Mesothelial cell of epicardium (in vitro differentiated cells): Measurements from ENCODE around the gene XPO1. TPM values are rescaled to one million over a fixed set of nuclear protein-coding genes. Genes with fewer than 3 reads are reported as not detected.
"Not testable (repeated sequence)": the region's sequence is repeated elsewhere in the genome, so short reads cannot be mapped to it uniquely, and the experiment has no call there.

Experiments
- DNase-seq, 2 experiments: peaks; one replicate each; pipeline ENCODE4 v3.0.0; 2021; ENCODE audit warnings: low spot score in 2 of 2; ENCODE audit not compliant: unreplicated experiment in 2 of 2
- H3K27ac Mint-ChIP-seq: 2 replicates; pipeline ENCODE4 v1.8.0; 2021; ENCODE audit warnings: mixed read lengths
- H3K27me3 Mint-ChIP-seq: 2 replicates; pipeline ENCODE4 v1.8.0; 2021; ENCODE audit warnings: low read depth, mixed read lengths
- H3K36me3 Mint-ChIP-seq: 2 replicates; pipeline ENCODE4 v1.8.0; 2021; ENCODE audit warnings: mixed read lengths
- H3K4me1 Mint-ChIP-seq: 2 replicates; pipeline ENCODE4 v1.8.0; 2021; ENCODE audit warnings: mixed read lengths
- H3K4me3 Mint-ChIP-seq: 2 replicates; pipeline ENCODE4 v1.8.0; 2021; ENCODE audit warnings: mild to moderate bottlenecking, moderate library complexity, mixed read lengths
- H3K9me3 Mint-ChIP-seq: 2 replicates; pipeline ENCODE4 v1.8.0; 2021; ENCODE audit warnings: mixed read lengths
- total RNA-seq: library from RNA; stranded (reverse); gene quantifications from 3 replicates; pipeline ENCODE4 v1.2.1, GENCODE V29; 2021
- TF ChIP-seq, protein P1 (sequence below): fragments of 200-600 bp; sonication (generic); IDR thresholded peaks from one replicate; pipeline ENCODE4 v1.5.0; 2021; ENCODE audit warnings: antibody characterized with exemption; ENCODE audit not compliant: unreplicated experiment

Gene XPO1
- total RNA-seq, 1 donor from 2014 or later = 219 TPM

- TF ChIP-seq, protein P1, sequence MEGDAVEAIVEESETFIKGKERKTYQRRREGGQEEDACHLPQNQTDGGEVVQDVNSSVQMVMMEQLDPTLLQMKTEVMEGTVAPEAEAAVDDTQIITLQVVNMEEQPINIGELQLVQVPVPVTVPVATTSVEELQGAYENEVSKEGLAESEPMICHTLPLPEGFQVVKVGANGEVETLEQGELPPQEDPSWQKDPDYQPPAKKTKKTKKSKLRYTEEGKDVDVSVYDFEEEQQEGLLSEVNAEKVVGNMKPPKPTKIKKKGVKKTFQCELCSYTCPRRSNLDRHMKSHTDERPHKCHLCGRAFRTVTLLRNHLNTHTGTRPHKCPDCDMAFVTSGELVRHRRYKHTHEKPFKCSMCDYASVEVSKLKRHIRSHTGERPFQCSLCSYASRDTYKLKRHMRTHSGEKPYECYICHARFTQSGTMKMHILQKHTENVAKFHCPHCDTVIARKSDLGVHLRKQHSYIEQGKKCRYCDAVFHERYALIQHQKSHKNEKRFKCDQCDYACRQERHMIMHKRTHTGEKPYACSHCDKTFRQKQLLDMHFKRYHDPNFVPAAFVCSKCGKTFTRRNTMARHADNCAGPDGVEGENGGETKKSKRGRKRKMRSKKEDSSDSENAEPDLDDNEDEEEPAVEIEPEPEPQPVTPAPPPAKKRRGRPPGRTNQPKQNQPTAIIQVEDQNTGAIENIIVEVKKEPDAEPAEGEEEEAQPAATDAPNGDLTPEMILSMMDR = no peak
- no peaks in the 10 kb centered on the region for H3K9me3 Mint-ChIP-seq
- no peak overlapping the region for H3K4me3 Mint-ChIP-seq
- H3K36me3 Mint-ChIP-seq = peaks cover 15% of the 10 kb centered on the region
- H3K27me3 Mint-ChIP-seq = no peaks in the 10 kb centered on the region
- peaks cover 2% of the 10 kb centered on the region for H3K4me1 Mint-ChIP-seq
- peak overlapping the region; percentile 28 for H3K27ac Mint-ChIP-seq
- no peak for DNase-seq
These were observed 81.9 kb downstream of the XPO1 start for GRCh38 chr2:61456070-61456745.

DNA sequence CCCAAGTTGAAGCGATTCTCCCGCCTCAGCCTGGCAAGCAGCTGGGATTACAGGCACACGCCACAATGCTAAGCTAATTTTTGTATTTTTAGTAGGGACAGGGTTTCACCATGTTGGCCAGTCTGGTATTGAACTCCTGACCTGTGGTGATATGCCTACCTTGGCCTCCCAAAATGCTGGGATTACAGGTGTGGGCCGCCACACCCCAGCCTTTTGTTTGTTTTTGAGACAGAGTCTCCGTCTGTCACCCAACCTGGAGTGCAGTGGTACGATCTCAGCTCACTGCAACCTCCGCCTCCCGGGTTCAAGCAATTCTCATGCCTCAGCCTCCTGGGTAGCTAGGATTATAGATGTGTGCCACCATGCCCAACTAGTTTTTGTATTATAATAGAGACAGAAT is 83.2 kb downstream of the XPO1 start:
- not testable (repeated sequence) for H3K27me3 Mint-ChIP-seq, H3K27ac Mint-ChIP-seq

DNA sequence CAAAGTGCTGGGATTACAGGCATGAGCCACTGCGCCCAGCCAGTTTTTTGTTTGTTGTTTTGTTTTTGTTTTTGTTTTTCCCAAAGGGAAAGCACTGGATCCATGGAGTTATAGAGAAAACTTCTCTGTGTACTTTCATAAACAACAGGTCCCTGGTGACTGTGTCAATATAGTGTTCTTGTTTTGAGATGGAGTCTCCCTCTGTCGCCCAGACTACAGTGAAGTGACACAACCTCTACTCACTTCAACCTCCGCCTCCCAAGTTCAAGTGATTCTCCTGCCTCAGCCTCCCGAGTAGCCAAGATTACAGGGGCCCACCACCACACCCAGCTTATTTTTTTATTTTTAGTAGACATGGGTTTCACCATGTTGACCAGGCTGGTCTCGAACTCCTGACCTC is 83.8 kb downstream of the XPO1 start:
- Mint-ChIP-seq H3K4me3 (no peak overlapping the region), H3K27me3 (no peaks in the 10 kb centered on the region), H3K4me1 (peaks cover 2% of the 10 kb centered on the region), H3K36me3 (peaks cover 22% of the 10 kb centered on the region), H3K27ac (no peak overlapping the region), H3K9me3 (peaks cover 10% of the 10 kb centered on the region)
- DNase-seq = no peak
- TF ChIP-seq, protein P1 = no peak

More for the DNA sequence above, 83.2 kb downstream of the XPO1 start:
- H3K9me3 Mint-ChIP-seq, DNase-seq, H3K4me1 Mint-ChIP-seq, H3K4me3 Mint-ChIP-seq: not testable (repeated sequence)
- peaks cover 20% of the 10 kb centered on the region for H3K36me3 Mint-ChIP-seq

- TF ChIP-seq, protein P1 = no peak
- H3K9me3 Mint-ChIP-seq = peaks cover 12% of the 10 kb centered on the region
- H3K27ac Mint-ChIP-seq = no peak overlapping the region
- no peaks in the 10 kb centered on the region for H3K27me3 Mint-ChIP-seq
- H3K4me3 Mint-ChIP-seq = no peak overlapping the region
- H3K36me3 Mint-ChIP-seq = peaks cover 35% of the 10 kb centered on the region
- H3K4me1 Mint-ChIP-seq = no peaks in the 10 kb centered on the region
- DNase-seq = no peak
These were observed 85.8 kb downstream of the XPO1 start for GRCh38 chr2:61452392-61452791.

- no peaks in the 10 kb centered on the region for H3K4me1 Mint-ChIP-seq
- H3K9me3 Mint-ChIP-seq = peaks cover 12% of the 10 kb centered on the region
- DNase-seq = no peak
- no peaks in the 10 kb centered on the region for H3K27me3 Mint-ChIP-seq
- H3K27ac Mint-ChIP-seq = no peak overlapping the region
- TF ChIP-seq, protein P1 = no peak
- peaks cover 39% of the 10 kb centered on the region for H3K36me3 Mint-ChIP-seq
- no peak overlapping the region for H3K4me3 Mint-ChIP-seq
These were observed 87.0 kb downstream of the XPO1 start for GRCh38 chr2:61451178-61451577.

GRCh38 chr2:61450144-61450543 is 88.0 kb downstream of the XPO1 start:
- DNase-seq = no peak
- TF ChIP-seq, protein P1 = no peak
- Mint-ChIP-seq H3K9me3 (peaks cover 12% of the 10 kb centered on the region), H3K27ac (no peak overlapping the region), H3K4me1 (no peaks in the 10 kb centered on the region), H3K36me3 (peaks cover 35% of the 10 kb centered on the region), H3K27me3 (no peaks in the 10 kb centered on the region), H3K4me3 (no peak overlapping the region)
